Astrocyte (in vitro differentiated cells and primary cell): ENCODE results near the gene FBLN2. TPM values are rescaled to one million over a fixed set of nuclear protein-coding genes. Genes with fewer than 3 reads are reported as not detected.

Experiments
- DNase-seq: peaks from one replicate; pipeline ENCODE4 v3.0.0-alpha.2; 2010; ENCODE audit warnings: low read depth
- FAIRE-seq: peaks from 2 replicates; lab custom pipeline; 2011; peaks lifted over from hg19 to GRCh38; lab: Jason Lieb, UNC
- H2AFZ ChIP-seq: 2 replicates; pipeline ENCODE4 v1.6.0; 2012; ENCODE audit warnings: low read depth, low read length, inconsistent platforms
- H3K27ac ChIP-seq: 2 replicates; pipeline ENCODE4 v1.5.1; 2011; ENCODE audit warnings: low read depth, low read length, inconsistent platforms
- H3K27me3 ChIP-seq: 2 replicates; pipeline ENCODE4 v1.6.0; 2011; ENCODE audit warnings: low read length, inconsistent platforms; ENCODE audit not compliant: insufficient read depth
- H3K36me3 ChIP-seq: 2 replicates; pipeline ENCODE4 v1.5.1; 2011; ENCODE audit warnings: low read length, inconsistent platforms; ENCODE audit not compliant: insufficient read depth
- H3K4me1 ChIP-seq: 2 replicates; pipeline ENCODE4 v1.5.1; 2011; ENCODE audit warnings: low read length, inconsistent platforms; ENCODE audit not compliant: insufficient read depth
- H3K4me2 ChIP-seq: 2 replicates; pipeline ENCODE4 v1.6.0; 2012; ENCODE audit warnings: low read length, inconsistent platforms
- H3K4me3 ChIP-seq: 2 replicates; pipeline ENCODE4 v1.5.1; 2011; ENCODE audit warnings: low read depth, mild to moderate bottlenecking, low read length, inconsistent platforms; ENCODE audit not compliant: insufficient read depth
- H3K79me2 ChIP-seq: 2 replicates; pipeline ENCODE4 v1.6.0; 2012; ENCODE audit warnings: mild to moderate bottlenecking, low read length, inconsistent platforms; ENCODE audit not compliant: insufficient read depth
- H3K9ac ChIP-seq: 2 replicates; pipeline ENCODE4 v1.6.0; 2012; ENCODE audit warnings: mild to moderate bottlenecking, low read length, inconsistent platforms
- H3K9me3 ChIP-seq: 2 replicates; pipeline ENCODE4 v1.5.1; 2012; ENCODE audit warnings: low read depth, mild to moderate bottlenecking, low read length, inconsistent platforms; ENCODE audit not compliant: insufficient read depth
- H4K20me1 ChIP-seq: 2 replicates; pipeline ENCODE4 v1.6.0; 2012; ENCODE audit warnings: low read length, inconsistent platforms; ENCODE audit not compliant: insufficient read depth
- H3K27ac Mint-ChIP-seq: one replicate; pipeline ENCODE4 v1.8.0; 2021; ENCODE audit warnings: mild to moderate bottlenecking, mixed read lengths; ENCODE audit not compliant: unreplicated experiment
- H3K27me3 Mint-ChIP-seq: one replicate; pipeline ENCODE4 v1.8.0; 2021; ENCODE audit warnings: low read depth, mixed read lengths; ENCODE audit not compliant: unreplicated experiment
- H3K36me3 Mint-ChIP-seq: one replicate; pipeline ENCODE4 v1.8.0; 2021; ENCODE audit warnings: low read depth, mixed read lengths; ENCODE audit not compliant: unreplicated experiment
- H3K4me1 Mint-ChIP-seq: one replicate; pipeline ENCODE4 v1.8.0; 2021; ENCODE audit warnings: low read depth, mixed read lengths; ENCODE audit not compliant: unreplicated experiment
- H3K4me3 Mint-ChIP-seq: one replicate; pipeline ENCODE4 v1.8.0; 2021; ENCODE audit warnings: mild to moderate bottlenecking, moderate library complexity, mixed read lengths; ENCODE audit not compliant: unreplicated experiment
- H3K9me3 Mint-ChIP-seq: one replicate; pipeline ENCODE4 v1.8.0; 2021; ENCODE audit warnings: mild to moderate bottlenecking, mixed read lengths; ENCODE audit not compliant: unreplicated experiment
- CTCF ChIP-seq: IDR thresholded peaks from 2 replicates; pipeline ENCODE4 v1.5.1; 2011; ENCODE audit warnings: low read depth, mild to moderate bottlenecking, inconsistent platforms, low read length, moderate library complexity; ENCODE audit not compliant: insufficient read depth
- EZH2 ChIP-seq: IDR thresholded peaks from 2 replicates; pipeline ENCODE4 v1.6.1; 2012; ENCODE audit warnings: mild to moderate bottlenecking, low read length, inconsistent platforms; ENCODE audit not compliant: insufficient read depth
- total RNA-seq: library from RNA; stranded (reverse); gene quantifications from 2 replicates; pipeline ENCODE4 v1.2.1, GENCODE V29; 2021

FBLN2 gene
- total RNA-seq, 1 donor from 2014 or later = 36.6 TPM

DNA sequence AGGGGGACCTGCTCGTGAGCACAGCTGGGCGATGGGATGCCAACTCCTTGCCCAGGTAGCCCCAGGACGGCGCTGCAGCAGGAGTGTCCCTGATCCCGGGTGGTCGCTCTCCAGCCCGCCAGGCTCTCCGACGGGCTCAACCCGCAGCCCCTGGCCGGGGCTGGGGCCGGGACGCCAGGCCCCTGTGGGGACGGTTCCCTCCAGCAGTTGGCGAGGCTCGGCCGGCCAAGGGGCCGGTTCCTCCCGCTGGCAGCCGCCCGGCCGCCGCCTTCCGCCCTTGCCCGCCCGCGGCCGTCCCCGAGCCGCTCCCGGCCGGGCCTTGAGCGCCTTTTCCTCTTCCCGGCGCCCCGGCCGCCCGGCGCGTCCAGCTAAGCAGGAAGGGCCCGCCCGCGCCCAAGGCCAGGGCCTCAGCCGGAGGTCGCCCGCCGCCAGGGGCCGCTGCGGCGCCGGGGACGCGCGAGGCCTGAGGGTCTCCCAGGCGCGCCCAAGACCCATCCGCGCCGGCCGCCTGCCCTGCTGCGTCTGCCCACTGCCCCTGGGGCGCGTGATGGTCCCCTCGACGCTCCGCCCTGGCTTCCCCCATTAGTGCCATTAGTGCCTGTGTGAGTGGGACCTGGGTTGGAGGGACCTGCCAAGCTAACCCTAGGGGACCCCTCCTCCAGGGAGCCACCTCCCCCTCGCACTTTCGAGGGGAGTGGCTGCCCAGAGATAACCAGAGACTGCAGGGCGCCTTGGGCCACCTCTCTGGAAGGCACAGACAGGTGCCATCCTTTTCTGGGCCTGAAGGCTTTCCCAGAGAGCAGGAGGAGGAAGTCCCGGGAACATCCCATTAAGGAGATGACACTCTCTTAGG lies 106.4 kb downstream of the FBLN2 start:
- peak overlapping the region; percentile 71 for H3K4me2 ChIP-seq
- TF ChIP-seq EZH2 = no peak
- peak; percentile 10 for TF ChIP-seq CTCF
- H3K4me1 ChIP-seq = peaks cover 8% of the 10 kb centered on the region
- peaks cover 8% of the 10 kb centered on the region for H3K27me3 ChIP-seq
- H3K36me3 ChIP-seq = no peaks in the 10 kb centered on the region
- no peaks in the 10 kb centered on the region for H3K9me3 ChIP-seq
- peak overlapping the region; percentile 35 for H3K9ac ChIP-seq
- peak overlapping the region; percentile 63 for H2AFZ ChIP-seq
- DNase-seq (peak; percentile 14), FAIRE-seq (no peak)
- Mint-ChIP-seq H3K4me3 (no peak overlapping the region), H3K27me3 (peaks cover 56% of the 10 kb centered on the region), H3K27ac (no peak overlapping the region), H3K36me3 (no peaks in the 10 kb centered on the region), H3K4me1 (peaks cover 9% of the 10 kb centered on the region), H3K9me3 (no peaks in the 10 kb centered on the region)
- no peak overlapping the region for H3K27ac ChIP-seq
- H3K79me2 ChIP-seq = no peaks in the 10 kb centered on the region
- H4K20me1 ChIP-seq = no peaks in the 10 kb centered on the region
- no peak overlapping the region for H3K4me3 ChIP-seq

- no peak overlapping the region for H3K9ac ChIP-seq
- H3K36me3 ChIP-seq = no peaks in the 10 kb centered on the region
- H3K4me3 ChIP-seq = no peak overlapping the region
- H3K9me3 Mint-ChIP-seq = no peaks in the 10 kb centered on the region
- TF ChIP-seq CTCF (no peak), EZH2 (no peak)
- H3K4me2 ChIP-seq = no peak overlapping the region
- no peaks in the 10 kb centered on the region for H3K9me3 ChIP-seq
- H3K4me1 Mint-ChIP-seq = peaks cover 9% of the 10 kb centered on the region
- H3K4me1 ChIP-seq = peaks cover 3% of the 10 kb centered on the region
- no peaks in the 10 kb centered on the region for H4K20me1 ChIP-seq
- H3K4me3 Mint-ChIP-seq = no peak overlapping the region
- peaks cover 53% of the 10 kb centered on the region for H3K27me3 Mint-ChIP-seq
- no peak overlapping the region for H2AFZ ChIP-seq
- H3K36me3 Mint-ChIP-seq = no peaks in the 10 kb centered on the region
- no peak overlapping the region for H3K27ac ChIP-seq
- DNase-seq (no peak), FAIRE-seq (no peak)
- H3K27me3 ChIP-seq = peaks cover 13% of the 10 kb centered on the region
- no peaks in the 10 kb centered on the region for H3K79me2 ChIP-seq
- no peak overlapping the region for H3K27ac Mint-ChIP-seq
These were observed 107.8 kb downstream of the FBLN2 start for GRCh38 chr3:13656584-13657301.
